ELF-1 (cell line): ENCODE results near the gene AMPD2.
"Not testable (repeated sequence)": the region's sequence is repeated elsewhere in the genome, so short reads cannot be mapped to it uniquely, and the experiment has no call there.

Source experiments
- DNase-seq: peaks from one replicate; pipeline ENCODE4 v3.0.0-alpha.2; 2016; ENCODE audit warnings: low read depth, low spot score

AMPD2 gene

GRCh38 chr1:109676683-109677381 is 57.2 kb downstream of the AMPD2 start:
- DNase-seq = not testable (repeated sequence)

- DNase-seq = no peak
Measured at GRCh38 chr1:109677459-109677858, 57.8 kb downstream of the AMPD2 start.

- not testable (repeated sequence) for DNase-seq
Measured at GRCh38 chr1:109678637-109679036, 59.0 kb downstream of the AMPD2 start.
